H1 (cell line): ENCODE measurements around the gene CFAP65.

ENCODE experiments used
- ATF2 ChIP-seq: IDR thresholded peaks from 2 replicates; pipeline ENCODE4 v1.6.1; 2012; ENCODE audit warnings: low read length, inconsistent platforms
- CHD2 ChIP-seq: IDR thresholded peaks from 2 replicates; pipeline ENCODE4 v1.6.1; 2012; ENCODE audit warnings: low read length, improper control_type of control experiment
- CTCF ChIP-seq, 3 experiments: IDR thresholded peaks; 1 replicate in 2 of 3; 2 replicates in 1 of 3; pipeline versions ENCODE4 v1.5.1 to v1.6.1; 2011; ENCODE audit warnings: low read length in 3 of 3, mild to moderate bottlenecking in 3 of 3, inconsistent platforms in 2 of 3, low read depth in 1 of 3, moderate library complexity in 1 of 3; ENCODE audit not compliant: insufficient read depth in 1 of 3; ENCODE audit errors: control extremely low read depth in 1 of 3
- EP300 ChIP-seq, 2 experiments: IDR thresholded peaks; 1 replicate in 1 of 2; 2 replicates in 1 of 2; pipeline ENCODE4 v1.6.1; 2011 to 2012; ENCODE audit warnings: low read depth in 2 of 2, low read length in 2 of 2, mild to moderate bottlenecking in 2 of 2, borderline replicate concordance in 1 of 2, inconsistent platforms in 1 of 2, moderate library complexity in 1 of 2
- JUND ChIP-seq: IDR thresholded peaks from 2 replicates; pipeline ENCODE4 v1.6.1; 2011; ENCODE audit warnings: mild to moderate bottlenecking, improper control_type of control experiment, low read length
- MAX ChIP-seq: IDR thresholded peaks from 2 replicates; pipeline ENCODE4 v1.6.1; 2012; ENCODE audit warnings: inconsistent platforms
- POLR2AphosphoS5 ChIP-seq: IDR thresholded peaks from 2 replicates; pipeline ENCODE4 v1.6.1; 2011; ENCODE audit warnings: low read depth, low read length
- RAD21 ChIP-seq, 2 experiments: IDR thresholded peaks in 1 of 2; conservative IDR thresholded peaks in 1 of 2; 2 replicates each; pipeline ENCODE4 v1.6.1; 2011; ENCODE audit warnings: low read depth in 2 of 2, low read length in 2 of 2, improper control_type of control experiment in 1 of 2, inconsistent platforms in 1 of 2, mild to moderate bottlenecking in 1 of 2, moderate library complexity in 1 of 2
- TBP ChIP-seq: IDR thresholded peaks from 2 replicates; pipeline ENCODE4 v1.6.1; 2011; ENCODE audit warnings: low read depth, low read length, improper control_type of control experiment
- USF2 ChIP-seq: IDR thresholded peaks from 2 replicates; pipeline ENCODE4 v1.6.1; 2011; ENCODE audit warnings: low read length, improper control_type of control experiment

- no peak for TF ChIP-seq CTCF (IDR thresholded peaks at IDR 0.05; ENCODE audit: control extremely low read depth in 1 of 3, insufficient read depth in 1 of 3, low read depth in 1 of 3, low read length in 3 of 3)
- TF ChIP-seq TBP, result no peak
- no peak for TF ChIP-seq MAX
- TF ChIP-seq USF2, result no peak
- no peak for TF ChIP-seq JUND
- no peak for TF ChIP-seq POLR2AphosphoS5
- TF ChIP-seq CHD2, result no peak
- TF ChIP-seq EP300 (IDR thresholded peaks at IDR 0.05; ENCODE audit: borderline replicate concordance in 1 of 2, low read depth in 2 of 2, low read length in 2 of 2), result no peak
- no peak for TF ChIP-seq RAD21 (IDR thresholded peaks at IDR 0.05 in 1 of 2, conservative IDR thresholded peaks at IDR 0.05 in 1 of 2; ENCODE audit: low read depth in 2 of 2, low read length in 2 of 2)
- TF ChIP-seq ATF2, result no peak
Observed at GRCh38 chr2:219001100-219001576, 40.2 kb downstream of the CFAP65 start.
